Measurements from ENCODE around the gene BMP3.

BMP3 gene

DNA sequence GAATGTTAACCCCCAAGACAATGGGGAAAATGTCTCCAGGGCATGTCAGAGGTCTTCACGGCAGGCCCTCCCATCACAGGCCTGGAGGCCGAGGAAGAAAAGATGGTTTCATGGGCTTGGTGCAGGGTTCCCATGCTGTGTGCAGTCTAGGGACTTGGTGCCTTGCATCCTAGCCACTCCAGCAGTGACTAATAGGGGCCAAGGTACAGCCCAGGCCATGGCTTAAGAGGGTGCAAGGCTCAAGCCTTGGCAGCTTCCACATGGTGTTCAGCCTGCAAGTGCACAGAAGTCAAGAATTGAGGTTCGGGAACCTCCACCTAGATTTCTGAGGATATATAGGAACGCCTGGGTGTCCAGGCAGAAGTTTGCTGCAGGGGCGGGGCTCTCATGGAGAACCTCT, 50.6 kb downstream of the BMP3 start:
- CTCF ChIA-PET = no interaction called here
- no peak overlapping the region for H3K27ac ChIP-seq
- TF ChIP-seq, protein P1, sequence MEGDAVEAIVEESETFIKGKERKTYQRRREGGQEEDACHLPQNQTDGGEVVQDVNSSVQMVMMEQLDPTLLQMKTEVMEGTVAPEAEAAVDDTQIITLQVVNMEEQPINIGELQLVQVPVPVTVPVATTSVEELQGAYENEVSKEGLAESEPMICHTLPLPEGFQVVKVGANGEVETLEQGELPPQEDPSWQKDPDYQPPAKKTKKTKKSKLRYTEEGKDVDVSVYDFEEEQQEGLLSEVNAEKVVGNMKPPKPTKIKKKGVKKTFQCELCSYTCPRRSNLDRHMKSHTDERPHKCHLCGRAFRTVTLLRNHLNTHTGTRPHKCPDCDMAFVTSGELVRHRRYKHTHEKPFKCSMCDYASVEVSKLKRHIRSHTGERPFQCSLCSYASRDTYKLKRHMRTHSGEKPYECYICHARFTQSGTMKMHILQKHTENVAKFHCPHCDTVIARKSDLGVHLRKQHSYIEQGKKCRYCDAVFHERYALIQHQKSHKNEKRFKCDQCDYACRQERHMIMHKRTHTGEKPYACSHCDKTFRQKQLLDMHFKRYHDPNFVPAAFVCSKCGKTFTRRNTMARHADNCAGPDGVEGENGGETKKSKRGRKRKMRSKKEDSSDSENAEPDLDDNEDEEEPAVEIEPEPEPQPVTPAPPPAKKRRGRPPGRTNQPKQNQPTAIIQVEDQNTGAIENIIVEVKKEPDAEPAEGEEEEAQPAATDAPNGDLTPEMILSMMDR (conservative IDR thresholded peaks at IDR 0.05; ENCODE audit: low read depth) = no peak
- no peak for DNase-seq (ENCODE audit: low spot score)
- POLR2A ChIA-PET (ENCODE audit: low non-redundant PET) = no interaction called here

DNA sequence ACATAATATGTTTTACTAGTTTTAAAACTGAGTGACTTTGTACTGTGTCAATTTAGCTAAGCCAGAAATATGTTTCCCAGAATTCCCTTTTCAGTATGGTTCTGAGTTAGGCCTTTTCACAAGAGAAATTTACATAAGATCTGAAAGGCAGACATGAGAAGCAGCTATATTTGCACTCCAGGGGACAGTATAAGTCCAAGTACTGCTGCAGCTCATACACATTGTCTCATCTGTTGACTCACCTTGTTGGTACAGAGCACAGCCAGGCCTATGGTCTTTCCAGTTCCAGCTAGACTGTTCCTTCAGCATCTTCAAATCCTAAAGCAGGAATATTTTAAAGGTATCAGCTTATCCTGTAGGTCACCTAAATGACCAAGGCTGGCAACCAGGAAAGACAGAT, 53.5 kb downstream of the BMP3 start:
- TF ChIP-seq, protein P1 (conservative IDR thresholded peaks at IDR 0.05; ENCODE audit: low read depth) = no peak
- ChIA-PET POLR2A (ENCODE audit: low non-redundant PET) (no interaction called here), CTCF (interaction anchor here (0.5 to 2.0 kb wide), 6 partner anchors 14 to 731 kb away, joined by 3 to 21 read pairs (median 4); no protein-coding TSS in a partner anchor)
- DNase-seq (ENCODE audit: low spot score) = peak; percentile 18
- no peak overlapping the region for H3K27ac ChIP-seq

DNA sequence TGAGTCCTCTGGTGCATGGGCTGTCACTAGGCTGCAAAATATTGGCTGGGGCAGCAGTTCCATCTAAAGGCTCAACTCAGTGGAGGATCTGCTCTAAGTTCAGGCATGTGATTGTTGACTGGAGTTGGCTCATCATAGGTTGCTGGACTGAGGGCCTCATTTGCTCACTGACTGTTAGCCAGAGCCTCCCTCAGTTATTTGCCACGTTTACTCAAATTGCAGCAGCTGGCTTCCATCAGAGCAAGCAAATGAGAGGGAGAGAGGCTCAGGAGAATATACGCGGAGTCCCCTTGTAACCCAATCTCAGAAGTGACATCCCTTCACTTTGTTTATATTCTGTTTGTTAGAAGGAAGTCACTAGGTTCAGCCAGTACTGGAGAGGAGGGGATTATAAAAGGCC, 54.1 kb downstream of the BMP3 start:
- POLR2A ChIA-PET (ENCODE audit: low non-redundant PET) = no interaction called here
- no peak overlapping the region for H3K27ac ChIP-seq
- no peak for DNase-seq (ENCODE audit: low spot score)
- CTCF ChIA-PET = interaction anchor here (0.6 to 2.0 kb wide), 4 partner anchors 14 to 267 kb away, joined by 3 to 21 read pairs (median 4); no protein-coding TSS in a partner anchor
- TF ChIP-seq, protein P1 (conservative IDR thresholded peaks at IDR 0.05; ENCODE audit: low read depth) = no peak

GRCh38 chr4:81085291-81085690, 54.8 kb downstream of the BMP3 start:
- H3K27ac ChIP-seq = no peak overlapping the region
- POLR2A ChIA-PET (ENCODE audit: low non-redundant PET) = no interaction called here
- DNase-seq (ENCODE audit: low spot score) = no peak
- CTCF ChIA-PET = interaction anchor here (0.6 to 1.2 kb wide), 3 partner anchors 110 to 516 kb away, joined by 3 to 5 read pairs (median 3); no protein-coding TSS in a partner anchor
- TF ChIP-seq, protein P1 (conservative IDR thresholded peaks at IDR 0.05; ENCODE audit: low read depth) = no peak

- TF ChIP-seq, protein P1 (conservative IDR thresholded peaks at IDR 0.05; ENCODE audit: low read depth) = no peak
- no peak for DNase-seq (ENCODE audit: low spot score)
- POLR2A ChIA-PET (ENCODE audit: low non-redundant PET) = no interaction called here
- no peak overlapping the region for H3K27ac ChIP-seq
- CTCF ChIA-PET = interaction anchor here (0.6 to 1.2 kb wide), 2 partner anchors 266 to 516 kb away, joined by 3 to 5 read pairs; no protein-coding TSS in a partner anchor
Observed at GRCh38 chr4:81085979-81086378, 55.5 kb downstream of the BMP3 start.

GRCh38 chr4:81093720-81094401, 63.4 kb downstream of the BMP3 start:
- ChIA-PET POLR2A (ENCODE audit: low non-redundant PET) (no interaction called here), CTCF (interaction anchor here (0.6 kb wide), 1 partner anchor 231 kb away, joined by 3 read pairs; no protein-coding TSS in a partner anchor)
- H3K27ac ChIP-seq = no peak overlapping the region
- TF ChIP-seq, protein P1 (conservative IDR thresholded peaks at IDR 0.05; ENCODE audit: low read depth) = no peak
- no peak for DNase-seq (ENCODE audit: low spot score)

All from RWPE1 (cell line).